GDM1 (cell line): ENCODE measurements around the gene PRSS12.
"Not testable (repeated sequence)": the region's sequence is repeated elsewhere in the genome, so short reads cannot be mapped to it uniquely, and the experiment has no call there.

Source experiments
- DNase-seq: peaks from one replicate; lab custom pipeline; 2025; lab: John Stamatoyannopoulos, UW

The PRSS12 gene

GRCh38 chr4:118276580-118276979 lies 76.2 kb downstream of the PRSS12 start:
- DNase-seq = no peak

GRCh38 chr4:118273642-118274041 lies 79.2 kb downstream of the PRSS12 start:
- no peak for DNase-seq

GRCh38 chr4:118271788-118272187 lies 81.0 kb downstream of the PRSS12 start:
- no peak for DNase-seq

- no peak for DNase-seq
These were observed 82.3 kb downstream of the PRSS12 start for GRCh38 chr4:118270492-118270891.

- DNase-seq = no peak
These were observed 84.0 kb downstream of the PRSS12 start for GRCh38 chr4:118268780-118269179.

GRCh38 chr4:118266145-118266496 lies 86.7 kb downstream of the PRSS12 start:
- DNase-seq = not testable (repeated sequence)

GRCh38 chr4:118265312-118266144 lies 87.3 kb downstream of the PRSS12 start:
- no peak for DNase-seq

- DNase-seq = no peak
These were observed 88.7 kb downstream of the PRSS12 start for GRCh38 chr4:118264096-118264495.

GRCh38 chr4:118260309-118260708 lies 92.5 kb downstream of the PRSS12 start:
- no peak for DNase-seq

GRCh38 chr4:118259111-118259510 lies 93.7 kb downstream of the PRSS12 start:
- no peak for DNase-seq

GRCh38 chr4:118254368-118254767 lies 98.4 kb downstream of the PRSS12 start:
- no peak for DNase-seq

- no peak for DNase-seq
These were observed 102.9 kb downstream of the PRSS12 start for GRCh38 chr4:118249890-118250289.

- no peak for DNase-seq
These were observed 115.3 kb downstream of the PRSS12 start for GRCh38 chr4:118237531-118237930.

GRCh38 chr4:118235566-118236120 lies 117.2 kb downstream of the PRSS12 start:
- DNase-seq = no peak
